ENCODE measurements around the gene MFAP5.

Gene MFAP5

GRCh38 chr12:8661751-8662150 lies 875 bp downstream of the MFAP5 start:
- TF ChIP-seq CTCF (IDR thresholded peaks at IDR 0.05; ENCODE audit: insufficient read depth, missing control alignments) = no peak
- DNase-seq (ENCODE audit: insufficient read length, low spot score) = no peak
- FAIRE-seq = no peak

- FAIRE-seq (no peak), DNase-seq (ENCODE audit: insufficient read length, low spot score) (no peak)
- no peak for TF ChIP-seq CTCF (IDR thresholded peaks at IDR 0.05; ENCODE audit: insufficient read depth, missing control alignments)
These were observed 1.6 kb downstream of the MFAP5 start for GRCh38 chr12:8661016-8661415.

- no peak for FAIRE-seq
- no peak for DNase-seq (ENCODE audit: insufficient read length, low spot score)
- no peak for TF ChIP-seq CTCF (IDR thresholded peaks at IDR 0.05; ENCODE audit: insufficient read depth, missing control alignments)
These were observed 4.3 kb downstream of the MFAP5 start for GRCh38 chr12:8658346-8658745.

- FAIRE-seq = no peak
- DNase-seq (ENCODE audit: insufficient read length, low spot score) = no peak
- TF ChIP-seq CTCF (IDR thresholded peaks at IDR 0.05; ENCODE audit: insufficient read depth, missing control alignments) = no peak
These were observed 7.2 kb downstream of the MFAP5 start for GRCh38 chr12:8655421-8655820.

- no peak for TF ChIP-seq CTCF (IDR thresholded peaks at IDR 0.05; ENCODE audit: insufficient read depth, missing control alignments)
- DNase-seq (ENCODE audit: insufficient read length, low spot score) = no peak
- no peak for FAIRE-seq
These were observed 13.9 kb downstream of the MFAP5 start for GRCh38 chr12:8648576-8649205.

- no peak for TF ChIP-seq CTCF (IDR thresholded peaks at IDR 0.05; ENCODE audit: insufficient read depth, missing control alignments)
- FAIRE-seq = no peak
- no peak for DNase-seq (ENCODE audit: insufficient read length, low spot score)
These were observed 14.7 kb downstream of the MFAP5 start for GRCh38 chr12:8647968-8648367.

- TF ChIP-seq CTCF (IDR thresholded peaks at IDR 0.05; ENCODE audit: insufficient read depth, missing control alignments) = no peak
- FAIRE-seq (no peak), DNase-seq (ENCODE audit: insufficient read length, low spot score) (no peak)
These were observed 18.0 kb downstream of the MFAP5 start for GRCh38 chr12:8644345-8645248.
